IPS-15b (cell line): ENCODE data around the gene CAMK4.

Source experiments
- H3K27me3 ChIP-seq: one replicate; pipeline ENCODE4 v1.6.1; 2013; ENCODE audit warnings: low read length; ENCODE audit not compliant: control insufficient read depth, insufficient read depth
- H3K36me3 ChIP-seq: one replicate; pipeline ENCODE4 v1.6.1; 2013; ENCODE audit warnings: low read length; ENCODE audit not compliant: control insufficient read depth, insufficient read depth
- H3K4me1 ChIP-seq: one replicate; pipeline ENCODE4 v1.6.1; 2013; ENCODE audit warnings: mild to moderate bottlenecking, low read length; ENCODE audit not compliant: control insufficient read depth, insufficient read depth
- H3K4me3 ChIP-seq: one replicate; pipeline ENCODE4 v1.5.1; 2013; ENCODE audit warnings: low read depth, low read length
- H3K9ac ChIP-seq: one replicate; pipeline ENCODE4 v1.6.1; 2013; ENCODE audit warnings: low read depth, mild to moderate bottlenecking, low read length
- H3K9me3 ChIP-seq: one replicate; pipeline ENCODE4 v1.6.1; 2013; ENCODE audit warnings: mild to moderate bottlenecking, low read length; ENCODE audit not compliant: control insufficient read depth, insufficient read depth

Gene CAMK4

DNA sequence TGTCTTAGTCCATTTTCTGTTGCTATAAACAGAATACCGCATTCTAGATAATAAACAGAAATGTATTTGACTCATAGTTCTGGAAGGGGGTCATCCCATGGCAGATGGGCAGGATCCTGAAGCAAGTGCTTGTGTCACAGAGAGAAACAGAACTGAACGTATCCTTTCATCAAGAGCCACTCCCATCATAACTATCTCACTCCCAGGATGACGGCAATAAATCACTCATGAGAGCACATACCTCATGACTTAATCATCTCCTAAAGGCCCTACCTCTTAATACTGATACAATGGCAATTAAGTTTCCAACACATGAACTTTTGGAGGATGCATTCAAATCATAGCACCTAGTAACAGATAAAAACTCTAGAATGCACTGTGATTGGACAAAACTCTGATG, 142.9 kb downstream of the CAMK4 start:
- Histone ChIP-seq H3K36me3 (no peaks in the 10 kb centered on the region), H3K4me3 (no peak overlapping the region), H3K9ac (no peak overlapping the region), H3K4me1 (no peaks in the 10 kb centered on the region), H3K27me3 (no peaks in the 10 kb centered on the region), H3K9me3 (no peaks in the 10 kb centered on the region)

- H3K9ac ChIP-seq: no peak overlapping the region
- no peaks in the 10 kb centered on the region for H3K4me1 ChIP-seq
- H3K27me3 ChIP-seq: no peaks in the 10 kb centered on the region
- no peaks in the 10 kb centered on the region for H3K36me3 ChIP-seq
- H3K9me3 ChIP-seq: no peaks in the 10 kb centered on the region
- H3K4me3 ChIP-seq: no peak overlapping the region
Measured at GRCh38 chr5:111372799-111373198, 148.6 kb downstream of the CAMK4 start.

GRCh38 chr5:111374380-111374779, 150.2 kb downstream of the CAMK4 start:
- Histone ChIP-seq H3K4me1 (no peaks in the 10 kb centered on the region), H3K36me3 (no peaks in the 10 kb centered on the region), H3K9me3 (no peaks in the 10 kb centered on the region), H3K27me3 (no peaks in the 10 kb centered on the region), H3K9ac (no peak overlapping the region), H3K4me3 (no peak overlapping the region)

- no peaks in the 10 kb centered on the region for H3K9me3 ChIP-seq
- H3K36me3 ChIP-seq: no peaks in the 10 kb centered on the region
- H3K4me1 ChIP-seq: no peaks in the 10 kb centered on the region
- H3K27me3 ChIP-seq: no peaks in the 10 kb centered on the region
- no peak overlapping the region for H3K4me3 ChIP-seq
- no peak overlapping the region for H3K9ac ChIP-seq
Measured at GRCh38 chr5:111375645-111376044, 151.5 kb downstream of the CAMK4 start.

DNA sequence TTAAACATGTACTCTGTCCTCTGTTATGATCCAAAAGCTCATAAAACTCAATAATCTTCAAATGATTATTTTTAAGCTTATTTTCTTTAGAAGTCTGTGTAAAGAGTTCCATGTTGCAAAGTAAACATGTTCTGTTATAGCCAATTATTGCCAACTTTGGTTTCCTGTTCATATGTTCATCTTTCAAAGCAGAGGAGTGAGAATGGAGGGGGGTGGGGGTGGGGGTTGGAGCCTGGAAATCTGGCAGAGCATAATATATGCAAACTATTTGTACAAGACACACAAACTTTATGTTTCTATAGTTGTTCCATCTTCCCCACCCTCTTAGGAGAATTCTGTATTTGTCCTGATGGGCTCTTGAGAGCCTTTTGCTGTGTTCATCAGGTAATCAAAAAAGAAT, 153.1 kb downstream of the CAMK4 start:
- Histone ChIP-seq H3K9me3 (no peaks in the 10 kb centered on the region), H3K4me3 (no peak overlapping the region), H3K4me1 (no peaks in the 10 kb centered on the region), H3K36me3 (no peaks in the 10 kb centered on the region), H3K27me3 (no peaks in the 10 kb centered on the region), H3K9ac (no peak overlapping the region)

DNA sequence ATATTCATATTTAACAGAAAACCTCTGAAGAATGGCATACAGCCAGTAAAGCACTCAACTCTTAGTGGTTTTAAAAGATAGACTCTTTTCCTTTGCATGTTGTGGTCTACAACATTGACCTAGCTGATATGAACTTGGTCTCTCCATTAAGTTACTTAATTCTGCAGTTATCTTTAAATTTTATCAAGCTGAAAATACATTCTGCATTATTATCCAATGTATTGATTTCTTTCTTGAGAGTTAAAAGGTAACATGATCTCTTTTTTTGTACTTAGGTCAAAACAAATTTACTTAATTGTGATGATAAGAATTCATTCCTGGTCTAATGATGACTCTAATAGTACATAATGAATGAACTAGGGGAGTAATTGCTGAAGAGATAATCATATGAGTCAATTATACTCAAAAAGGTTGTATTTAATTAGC, 155.2 kb downstream of the CAMK4 start:
- no peaks in the 10 kb centered on the region for H3K27me3 ChIP-seq
- H3K9me3 ChIP-seq: no peaks in the 10 kb centered on the region
- H3K4me3 ChIP-seq: no peak overlapping the region
- H3K4me1 ChIP-seq: no peaks in the 10 kb centered on the region
- H3K36me3 ChIP-seq: no peaks in the 10 kb centered on the region
- H3K9ac ChIP-seq: no peak overlapping the region

- no peaks in the 10 kb centered on the region for H3K36me3 ChIP-seq
- no peak overlapping the region for H3K4me3 ChIP-seq
- no peak overlapping the region for H3K9ac ChIP-seq
- no peaks in the 10 kb centered on the region for H3K4me1 ChIP-seq
- no peaks in the 10 kb centered on the region for H3K27me3 ChIP-seq
- no peaks in the 10 kb centered on the region for H3K9me3 ChIP-seq
Measured at GRCh38 chr5:111383288-111383970, 159.2 kb downstream of the CAMK4 start.

GRCh38 chr5:111384220-111384619, 160.0 kb downstream of the CAMK4 start:
- Histone ChIP-seq H3K4me1 (no peaks in the 10 kb centered on the region), H3K9me3 (no peaks in the 10 kb centered on the region), H3K27me3 (no peaks in the 10 kb centered on the region), H3K9ac (no peak overlapping the region), H3K36me3 (no peaks in the 10 kb centered on the region), H3K4me3 (no peak overlapping the region)

GRCh38 chr5:111385051-111385450, 160.9 kb downstream of the CAMK4 start:
- Histone ChIP-seq H3K4me3 (no peak overlapping the region), H3K4me1 (no peaks in the 10 kb centered on the region), H3K36me3 (no peaks in the 10 kb centered on the region)

GRCh38 chr5:111385970-111386831, 162.0 kb downstream of the CAMK4 start:
- no peaks in the 10 kb centered on the region for H3K27me3 ChIP-seq
- no peaks in the 10 kb centered on the region for H3K36me3 ChIP-seq
- H3K4me1 ChIP-seq: no peaks in the 10 kb centered on the region
- H3K9me3 ChIP-seq: no peaks in the 10 kb centered on the region
- H3K9ac ChIP-seq: no peak overlapping the region
- H3K4me3 ChIP-seq: no peak overlapping the region

More at GRCh38 chr5:111385051-111385450, 160.9 kb downstream of the CAMK4 start:
- no peaks in the 10 kb centered on the region for H3K27me3 ChIP-seq
- H3K9ac ChIP-seq: no peak overlapping the region
- H3K9me3 ChIP-seq: no peaks in the 10 kb centered on the region

- no peaks in the 10 kb centered on the region for H3K27me3 ChIP-seq
- no peaks in the 10 kb centered on the region for H3K4me1 ChIP-seq
- H3K36me3 ChIP-seq: no peaks in the 10 kb centered on the region
- H3K4me3 ChIP-seq: no peak overlapping the region
- no peaks in the 10 kb centered on the region for H3K9me3 ChIP-seq
- H3K9ac ChIP-seq: no peak overlapping the region
Measured at GRCh38 chr5:111386832-111387162, 162.6 kb downstream of the CAMK4 start.

- Histone ChIP-seq H3K27me3 (no peaks in the 10 kb centered on the region), H3K4me3 (no peak overlapping the region), H3K9ac (no peak overlapping the region), H3K9me3 (no peaks in the 10 kb centered on the region), H3K36me3 (no peaks in the 10 kb centered on the region), H3K4me1 (no peaks in the 10 kb centered on the region)
Measured at GRCh38 chr5:111387361-111387760, 163.2 kb downstream of the CAMK4 start.
